ENCODE data around the gene DBNDD2.

The DBNDD2 gene

GRCh38 chr20:45419188-45420091 lies 11.4 kb downstream of the DBNDD2 start:
- no peak for DNase-seq

GRCh38 chr20:45420125-45420524 lies 12.0 kb downstream of the DBNDD2 start:
- DNase-seq = no peak

- no peak for DNase-seq
These were observed 15.6 kb downstream of the DBNDD2 start for GRCh38 chr20:45423700-45424099.

GRCh38 chr20:45425561-45425960 lies 17.5 kb downstream of the DBNDD2 start:
- DNase-seq = no peak

GRCh38 chr20:45426320-45427016 lies 18.4 kb downstream of the DBNDD2 start:
- no peak for DNase-seq

GRCh38 chr20:45427236-45428149 lies 19.4 kb downstream of the DBNDD2 start:
- DNase-seq = no peak

GRCh38 chr20:45429618-45430017 lies 21.5 kb downstream of the DBNDD2 start:
- no peak for DNase-seq

- DNase-seq = peak; percentile 86 to 88
These were observed 24.2 kb downstream of the DBNDD2 start for GRCh38 chr20:45432294-45432693.

- no peak for DNase-seq
These were observed 25.2 kb downstream of the DBNDD2 start for GRCh38 chr20:45433316-45433715.

GRCh38 chr20:45433976-45434375 lies 25.9 kb downstream of the DBNDD2 start:
- no peak for DNase-seq

GRCh38 chr20:45436732-45437485 lies 28.8 kb downstream of the DBNDD2 start:
- DNase-seq = peak; percentile 57 to 70

GRCh38 chr20:45440424-45440823 lies 32.3 kb downstream of the DBNDD2 start:
- no peak for DNase-seq

GRCh38 chr20:45440891-45441685 lies 33.0 kb downstream of the DBNDD2 start:
- DNase-seq = no peak

- no peak for DNase-seq
These were observed 33.7 kb downstream of the DBNDD2 start for GRCh38 chr20:45441746-45442145.

GRCh38 chr20:45444050-45444449 lies 36.0 kb downstream of the DBNDD2 start:
- DNase-seq = no peak

GRCh38 chr20:45445805-45446562 lies 37.9 kb downstream of the DBNDD2 start:
- DNase-seq = peak; percentile 43 to 47

- DNase-seq = no peak
These were observed 40.2 kb downstream of the DBNDD2 start for GRCh38 chr20:45448270-45448669.

GRCh38 chr20:45449528-45449927 lies 41.4 kb downstream of the DBNDD2 start:
- DNase-seq = no peak

- DNase-seq = peak; percentile 95 to 97
These were observed 42.2 kb downstream of the DBNDD2 start for GRCh38 chr20:45450097-45450818.

- no peak for DNase-seq
These were observed 44.1 kb downstream of the DBNDD2 start for GRCh38 chr20:45452238-45452637.
